ENCODE measurements around the gene TCF21. TPM values are rescaled to one million over a fixed set of nuclear protein-coding genes. Genes with fewer than 3 reads are reported as not detected.
A peak's percentile ranks its signal among the peaks of the same experiment; 100 is the strongest.

The TCF21 gene
- total RNA-seq, 2 donors from 2014 or later, result 7.8 to 18.2 TPM

DNA sequence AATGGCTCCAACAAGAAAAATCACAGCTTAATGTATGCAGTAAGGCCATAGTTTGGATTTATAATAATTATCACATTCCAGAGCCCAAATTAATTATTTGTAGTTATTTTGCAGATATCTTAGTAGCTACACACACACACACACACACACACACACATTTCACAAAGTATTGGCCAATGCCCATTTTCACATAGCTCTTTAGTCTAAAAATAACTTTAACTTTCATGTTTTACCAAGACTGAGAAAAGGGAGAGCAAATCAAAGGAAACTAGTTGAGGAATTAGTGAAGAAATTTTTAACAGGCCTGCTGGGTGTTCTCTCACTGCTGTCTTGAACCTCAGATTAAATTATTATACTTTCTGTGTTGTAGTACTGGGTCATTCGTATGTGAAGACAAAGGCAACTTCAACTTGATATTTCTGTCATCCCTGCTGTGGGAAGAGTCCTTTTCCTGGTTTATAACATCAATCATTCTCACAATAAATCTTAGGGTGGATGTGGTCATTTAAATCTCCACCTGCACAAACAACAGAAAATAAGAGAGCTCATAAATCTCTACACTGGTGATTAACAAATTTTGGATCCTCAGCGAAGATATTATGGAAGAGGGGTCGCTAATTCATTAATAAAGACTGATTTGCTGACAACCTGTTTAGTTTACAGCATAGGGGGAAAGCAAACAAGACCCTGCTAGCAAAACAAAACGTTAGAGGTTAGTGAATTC is 1.6 kb upstream of the TCF21 start:
- DNase-seq, result no peak
- ATAC-seq, result no peak
- intact Hi-C loops (cut with DNase I), result no loop called here

DNA sequence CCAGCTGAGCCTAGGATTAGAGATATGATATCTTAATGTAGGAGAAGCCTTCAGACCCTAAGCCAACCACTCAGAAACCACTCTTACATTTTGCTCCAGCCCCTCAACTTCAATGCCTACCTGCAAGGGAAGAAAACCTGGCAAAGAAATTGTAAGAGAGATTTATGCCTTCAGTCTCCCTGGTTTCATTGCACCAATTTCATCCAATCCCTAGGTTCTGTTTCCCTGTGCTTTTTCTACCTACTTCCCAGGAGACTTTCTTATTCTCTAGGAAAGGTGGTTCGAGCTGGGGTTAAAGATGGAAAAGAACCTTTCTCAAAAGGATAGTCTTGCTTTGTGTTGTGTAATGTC is 1.1 kb upstream of the TCF21 start:
- DNase-seq (no peak), ATAC-seq (no peak)
- intact Hi-C loops (cut with DNase I), result no loop called here

- ATAC-seq (peak; percentile 45 to 74), DNase-seq (peak; percentile 46)
- intact Hi-C loops (cut with DNase I), result no loop called here
These were observed 867 bp downstream of the TCF21 start for GRCh38 chr6:133889557-133890403.

DNA sequence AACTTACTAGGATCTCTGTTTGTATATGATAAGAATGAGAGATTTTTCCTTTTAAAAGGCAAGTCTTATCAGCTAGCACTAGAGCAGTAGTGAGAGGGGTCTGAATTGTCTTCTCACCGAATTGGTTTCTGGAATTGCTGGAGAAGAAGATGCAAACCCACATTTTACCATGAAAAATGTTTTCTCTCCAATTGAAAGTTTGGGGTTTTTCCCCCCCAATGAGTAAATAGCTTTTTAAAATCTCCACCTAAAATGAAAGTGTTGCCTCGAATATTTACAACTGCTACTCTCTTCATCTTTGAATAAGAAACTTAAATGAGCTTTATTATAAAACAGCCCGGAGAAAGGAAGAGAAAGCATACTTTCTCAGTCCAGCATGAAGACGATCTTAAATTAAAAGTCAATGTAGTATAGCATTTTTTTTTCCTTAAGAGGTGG is 1.8 kb downstream of the TCF21 start:
- DNase-seq (no peak), ATAC-seq (no peak)
- intact Hi-C loops (cut with DNase I), result no loop called here

- intact Hi-C loops (cut with DNase I), result no loop called here
- peak; percentile 29 for DNase-seq
- ATAC-seq, result peak in 1 of 2 donors; percentile 16
These were observed 2.4 kb downstream of the TCF21 start for GRCh38 chr6:133891149-133891926.

- no peak for DNase-seq
These were observed 3.3 kb downstream of the TCF21 start for GRCh38 chr6:133891927-133892812.

DNA sequence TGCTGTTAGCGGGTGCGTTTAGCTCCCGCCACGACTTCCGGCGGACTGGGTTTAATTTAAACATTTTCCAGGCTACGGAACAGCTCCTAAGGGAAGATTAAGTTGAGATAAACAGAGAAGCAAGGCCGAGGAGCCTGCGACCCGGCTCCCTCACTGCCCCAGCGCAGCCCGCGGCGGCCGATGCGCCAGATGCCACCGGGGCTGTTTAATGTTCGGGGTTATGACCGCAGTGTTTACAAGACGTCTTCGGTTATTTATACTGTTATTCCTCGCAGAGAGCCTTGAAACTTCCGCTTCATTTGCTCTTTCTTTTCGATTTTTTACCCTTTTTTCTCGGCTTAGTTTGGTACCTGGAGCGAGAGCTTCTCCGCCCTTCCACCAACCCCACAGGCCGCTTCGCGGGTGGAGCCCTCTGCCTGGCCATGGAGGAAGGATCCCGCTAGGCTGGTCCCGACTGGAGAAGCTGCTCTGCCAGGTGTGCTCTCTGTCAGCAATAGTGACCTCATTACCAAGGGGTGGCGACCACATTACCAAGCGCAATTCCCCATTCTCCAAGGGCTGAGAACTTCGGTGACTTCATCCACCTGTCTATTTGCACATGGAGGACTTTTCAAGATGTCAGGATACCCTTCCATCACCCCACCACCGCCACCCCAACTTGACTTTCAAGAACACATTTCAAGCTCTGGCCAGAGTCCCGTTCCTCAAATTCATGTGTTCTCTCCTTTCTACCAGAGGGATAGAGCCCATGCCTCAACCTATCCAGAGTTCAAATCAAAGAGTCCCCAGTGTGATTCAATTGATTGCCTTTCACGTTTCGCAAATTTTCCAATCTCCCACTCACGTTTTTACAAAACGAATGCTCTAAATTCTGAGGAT is 4.1 kb downstream of the TCF21 start:
- intact Hi-C loops (cut with DNase I), result no loop called here
- ATAC-seq (no peak), DNase-seq (no peak)

More at GRCh38 chr6:133891927-133892812, 3.3 kb downstream of the TCF21 start:
- ATAC-seq, result no peak
- intact Hi-C loops (cut with DNase I), result no loop called here

- no peak for ATAC-seq
- no peak for DNase-seq
- intact Hi-C loops (cut with DNase I), result no loop called here
These were observed 5.0 kb downstream of the TCF21 start for GRCh38 chr6:133893946-133894345.

DNA sequence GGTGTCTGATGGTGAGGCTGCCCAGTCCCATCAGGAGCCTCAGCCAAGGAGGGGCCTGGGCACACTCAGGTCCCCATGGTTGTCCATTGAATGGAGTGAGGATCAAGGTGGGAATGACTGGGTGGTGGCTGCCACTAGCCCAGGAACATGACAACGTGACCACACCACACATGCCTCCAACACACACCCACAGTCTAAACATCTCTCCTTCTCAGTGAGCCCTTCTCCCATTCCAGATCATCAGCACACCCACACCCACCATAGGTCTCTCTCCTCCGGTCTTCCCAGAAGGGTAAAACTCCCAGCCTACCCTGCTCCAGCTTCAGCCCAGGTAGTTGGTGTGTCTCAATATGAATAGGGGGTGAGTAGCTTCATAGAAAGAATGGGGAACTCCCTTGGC is 5.5 kb downstream of the TCF21 start:
- ATAC-seq, result no peak

GRCh38 chr6:133894795-133895358 is 6.0 kb downstream of the TCF21 start:
- intact Hi-C loops (cut with DNase I), result no loop called here
- DNase-seq (peak; percentile 31), ATAC-seq (peak; percentile 40 to 62)

More for the DNA sequence above, 5.5 kb downstream of the TCF21 start:
- intact Hi-C loops (cut with DNase I), result no loop called here
- DNase-seq, result no peak

GRCh38 chr6:133895573-133896343 is 6.8 kb downstream of the TCF21 start:
- intact Hi-C loops (cut with DNase I), result no loop called here
- ATAC-seq, result peak; percentile 72 to 75
- DNase-seq, result peak; percentile 48

DNA sequence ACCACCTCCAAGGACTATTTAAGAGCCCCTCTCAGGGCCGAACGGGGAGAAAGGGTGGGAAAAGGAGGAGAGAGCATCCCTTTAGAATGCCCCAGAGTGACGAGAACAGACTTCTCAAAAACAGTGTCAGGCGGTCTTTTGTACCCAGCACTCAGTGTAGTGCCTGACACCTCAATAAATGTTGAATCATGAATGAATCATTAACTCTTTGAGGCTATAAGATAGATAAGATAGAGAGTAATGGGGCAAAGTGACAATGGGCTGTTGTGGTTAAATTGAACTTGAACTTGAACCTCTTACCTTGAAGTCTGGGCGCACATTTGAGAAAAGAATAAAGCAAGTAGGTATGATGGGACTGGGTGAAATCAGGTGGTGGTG is 7.4 kb downstream of the TCF21 start:
- intact Hi-C loops (cut with DNase I), result no loop called here

DNA sequence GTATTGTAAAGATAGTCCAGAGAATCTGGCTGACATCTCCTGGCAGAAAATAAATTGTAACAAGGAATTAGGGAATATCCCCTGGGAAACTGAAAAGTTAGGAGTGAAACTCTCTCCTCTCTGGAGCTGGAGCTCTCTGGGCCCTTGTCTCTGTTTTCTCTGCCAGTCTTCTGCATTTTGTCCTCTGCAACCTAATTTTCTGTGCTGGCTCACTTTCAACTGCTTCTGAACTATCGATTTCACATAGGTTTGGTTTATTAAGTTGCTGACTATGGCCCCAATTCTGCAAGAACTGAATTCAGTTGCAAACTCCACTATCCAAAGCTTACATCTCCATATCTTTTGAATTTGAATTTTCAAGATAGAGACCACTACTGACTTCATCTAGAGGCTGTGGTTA is 9.3 kb downstream of the TCF21 start:
- ATAC-seq (no peak), DNase-seq (no peak)
- intact Hi-C loops (cut with DNase I), result no loop called here

More for the DNA sequence above, 7.4 kb downstream of the TCF21 start:
- no peak for DNase-seq
- no peak for ATAC-seq

DNA sequence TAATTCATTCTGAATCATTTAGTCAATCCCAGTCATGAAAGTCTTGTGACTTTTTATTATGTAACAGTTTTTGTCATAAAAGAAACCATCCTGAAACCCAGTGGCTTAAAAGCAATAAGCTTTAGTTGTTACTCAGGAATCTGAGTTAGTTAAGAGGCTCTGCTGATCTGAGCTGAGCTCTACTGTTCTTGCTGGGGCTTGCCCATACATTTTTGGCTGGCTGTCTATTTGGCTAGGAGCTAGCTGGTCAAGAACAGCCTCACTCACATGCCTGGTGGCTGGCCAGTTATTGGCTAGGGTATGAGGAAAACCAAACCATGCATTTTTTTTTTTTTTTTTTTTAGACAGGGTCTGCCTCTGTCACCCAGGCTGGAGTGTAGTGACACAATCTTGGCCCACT is 10.6 kb downstream of the TCF21 start:
- no peak for DNase-seq
- intact Hi-C loops (cut with DNase I), result no loop called here
- ATAC-seq, result no peak

DNA sequence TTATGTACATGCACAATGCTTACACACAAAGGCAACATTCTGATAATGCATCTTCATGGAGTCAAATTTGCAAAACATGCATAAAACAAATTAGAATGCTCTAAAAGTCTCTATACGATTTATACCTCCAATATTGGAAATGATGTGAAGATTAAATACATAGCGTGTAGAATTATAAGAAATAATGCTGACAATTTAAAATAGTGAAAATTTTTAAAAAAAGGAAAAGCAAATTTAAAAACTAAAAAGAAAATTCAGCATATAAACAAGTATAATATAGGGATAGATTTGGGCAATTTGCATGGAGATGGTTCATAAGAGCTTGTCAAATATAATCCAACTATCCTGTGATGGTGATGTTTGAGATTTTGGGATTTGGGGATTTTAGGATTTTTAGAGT is 14.9 kb downstream of the TCF21 start:
- no peak for ATAC-seq
- no peak for DNase-seq
- intact Hi-C loops (cut with DNase I), result no loop called here

DNA sequence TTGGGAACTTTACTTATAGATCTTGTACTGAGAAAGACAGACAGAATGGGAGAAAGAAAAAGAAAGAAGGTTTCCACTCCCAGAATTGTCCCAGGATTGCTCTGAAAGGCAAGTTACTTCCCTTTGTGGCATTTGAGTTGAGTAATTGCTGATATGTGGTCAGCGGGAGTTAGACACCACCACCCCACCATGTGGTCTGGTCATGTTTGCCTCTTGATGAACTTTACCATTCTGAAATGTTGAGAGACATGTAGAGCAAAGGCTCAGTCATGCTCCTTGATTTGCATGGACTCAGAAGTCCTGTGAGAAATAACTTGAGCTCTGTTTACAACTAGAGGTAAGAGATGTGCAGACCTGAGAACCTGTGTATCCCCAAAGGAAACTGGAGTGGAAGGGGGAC is 17.1 kb downstream of the TCF21 start:
- no peak for DNase-seq
- intact Hi-C loops (cut with DNase I), result no loop called here
- peak in 1 of 2 donors; percentile 38 for ATAC-seq
